Activated CD4-positive, alpha-beta memory T cell treated with anti-CD3 and anti-CD28 coated beads, Interleukin-2, amount 10 ng/mL, durations not matched to agents 7 days and 5 days (primary cell): ENCODE data around the gene FBXL19. TPM values are rescaled to one million over a fixed set of nuclear protein-coding genes. Genes with fewer than 3 reads are reported as not detected.

ENCODE experiments used
- CTCF ChIA-PET: fragments of 350-600 bp; sonication (Branson Sonifier 250); formaldehyde crosslinking; loops from one replicate; lab custom pipeline; 2021; ENCODE audit warnings: antibody characterized with exemption, inconsistent platforms; lab: Charles Lee
- POLR2A ChIA-PET: fragments of 350-600 bp; sonication (Branson Sonifier 250); formaldehyde crosslinking; loops from one replicate; lab custom pipeline; 2021; ENCODE audit warnings: antibody characterized with exemption; lab: Charles Lee
- DNase-seq: peaks from one replicate; pipeline ENCODE4 v3.0.0-alpha.2; 2020
- H3K27ac Mint-ChIP-seq: one replicate; pipeline ENCODE4 v1.8.0; 2021; ENCODE audit warnings: mild to moderate bottlenecking, mixed read lengths
- H3K27me3 Mint-ChIP-seq: one replicate; pipeline ENCODE4 v1.8.0; 2021; ENCODE audit warnings: mixed read lengths
- H3K36me3 Mint-ChIP-seq: one replicate; pipeline ENCODE4 v1.8.0; 2021; ENCODE audit warnings: low read depth, mixed read lengths
- H3K4me1 Mint-ChIP-seq: one replicate; pipeline ENCODE4 v1.8.0; 2021; ENCODE audit warnings: mixed read lengths
- H3K4me3 Mint-ChIP-seq: one replicate; pipeline ENCODE4 v1.8.0; 2021; ENCODE audit warnings: mild to moderate bottlenecking, mixed read lengths
- H3K9me3 Mint-ChIP-seq: one replicate; pipeline ENCODE4 v1.8.0; 2021; ENCODE audit warnings: mixed read lengths
- total RNA-seq, 2 experiments: library from RNA; stranded (reverse); gene quantifications; one replicate each; pipeline ENCODE4 v1.2.3, GENCODE V29; 2021

FBXL19 gene
- total RNA-seq, 2 experiments from 2014 or later = 25.8 to 27.2 TPM

DNA sequence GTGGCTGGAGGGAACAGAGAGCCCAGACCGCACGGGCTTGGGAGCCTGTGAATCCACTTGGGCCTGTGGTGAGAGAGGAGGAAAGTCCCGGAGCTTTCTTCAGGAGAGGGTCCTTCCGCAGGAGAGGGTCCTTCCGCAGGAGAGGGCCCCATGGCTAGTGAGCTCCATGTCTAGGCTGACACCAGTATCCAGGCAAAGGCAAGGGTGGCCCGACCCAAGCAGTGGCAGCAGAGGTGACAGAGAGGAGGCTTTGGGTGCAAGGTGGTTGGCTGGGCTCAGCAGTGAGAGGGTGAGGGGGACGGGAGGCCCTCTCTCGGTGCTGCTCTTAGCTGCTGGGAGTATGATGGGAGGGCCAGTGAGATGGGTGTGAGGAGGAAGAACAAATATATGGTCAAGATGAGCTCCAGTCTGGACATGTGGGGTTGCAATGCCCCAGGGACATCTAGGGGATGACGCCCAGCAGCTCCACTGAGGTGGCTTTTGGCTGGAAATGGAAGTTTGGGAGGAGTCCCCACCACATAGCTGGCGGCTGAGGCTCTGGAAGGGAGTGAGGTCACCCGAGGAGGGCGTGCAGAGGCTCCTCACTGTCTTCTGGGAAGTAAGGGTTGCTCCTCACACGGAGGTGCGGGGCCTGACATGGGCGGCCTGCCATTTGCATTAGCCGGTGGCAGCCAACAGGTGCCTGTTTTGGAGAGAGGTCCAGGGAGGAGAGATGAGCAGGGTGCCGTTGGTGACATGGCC lies 59.3 kb downstream of the FBXL19 start:
- H3K36me3 Mint-ChIP-seq = peaks cover 28% of the 10 kb centered on the region
- no peak overlapping the region for H3K4me3 Mint-ChIP-seq
- ChIA-PET CTCF (interaction anchor here (1.0 to 4.1 kb wide), 4 partner anchors 33 to 460 kb away, joined by 3 to 36 read pairs (median 7); partner anchors contain the start of genes ZNF646, ZNF668 and ZNF843), POLR2A (interaction anchor here (1.1 to 1.4 kb wide), 2 partner anchors 159 to 160 kb away, joined by 4 to 5 read pairs; no protein-coding TSS in a partner anchor)
- peaks cover 14% of the 10 kb centered on the region for H3K4me1 Mint-ChIP-seq
- no peaks in the 10 kb centered on the region for H3K27me3 Mint-ChIP-seq
- H3K27ac Mint-ChIP-seq = no peak overlapping the region
- no peaks in the 10 kb centered on the region for H3K9me3 Mint-ChIP-seq
- DNase-seq = no peak

DNA sequence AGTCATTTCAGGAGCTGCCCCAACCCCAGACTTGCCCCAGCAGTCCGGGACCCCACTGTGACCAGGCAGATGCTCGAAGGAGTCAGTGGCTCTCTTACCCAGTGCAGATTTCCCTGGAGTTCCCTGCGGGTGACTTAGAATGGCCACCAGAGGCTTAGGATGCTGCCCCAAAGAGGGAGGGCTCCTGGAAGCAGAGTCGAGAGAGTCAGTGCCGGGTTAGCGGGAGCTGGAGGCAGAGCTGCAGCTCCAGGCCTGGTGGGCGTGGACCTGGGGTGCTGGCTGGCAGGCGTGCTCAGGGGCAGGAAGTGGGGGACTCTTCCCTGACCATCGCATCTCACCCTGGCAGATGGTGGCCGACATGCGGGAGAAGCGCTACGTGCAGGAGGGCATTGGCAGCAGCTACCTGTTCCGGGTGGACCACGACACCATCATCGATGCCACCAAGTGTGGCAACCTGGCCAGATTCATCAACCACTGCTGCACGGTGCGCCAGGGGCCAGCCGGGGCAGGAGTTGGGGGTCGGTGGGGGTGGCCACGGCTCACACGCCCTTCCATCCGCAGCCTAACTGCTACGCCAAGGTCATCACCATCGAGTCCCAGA lies 60.0 kb downstream of the FBXL19 start:
- POLR2A ChIA-PET = interaction anchor here (1.2 to 1.4 kb wide), 2 partner anchors 26 to 159 kb away, joined by 4 read pairs; partner anchors contain the start of gene SETD1A
- no peaks in the 10 kb centered on the region for H3K9me3 Mint-ChIP-seq
- peaks cover 25% of the 10 kb centered on the region for H3K36me3 Mint-ChIP-seq
- CTCF ChIA-PET = interaction anchor here (1.1 to 4.1 kb wide), 4 partner anchors 33 to 159 kb away, joined by 3 to 36 read pairs (median 18); partner anchors contain the start of genes VKORC1, ZNF646 and ZNF668
- no peak overlapping the region for H3K4me3 Mint-ChIP-seq
- H3K27me3 Mint-ChIP-seq = no peaks in the 10 kb centered on the region
- no peak for DNase-seq
- H3K4me1 Mint-ChIP-seq = peaks cover 14% of the 10 kb centered on the region
- no peak overlapping the region for H3K27ac Mint-ChIP-seq

DNA sequence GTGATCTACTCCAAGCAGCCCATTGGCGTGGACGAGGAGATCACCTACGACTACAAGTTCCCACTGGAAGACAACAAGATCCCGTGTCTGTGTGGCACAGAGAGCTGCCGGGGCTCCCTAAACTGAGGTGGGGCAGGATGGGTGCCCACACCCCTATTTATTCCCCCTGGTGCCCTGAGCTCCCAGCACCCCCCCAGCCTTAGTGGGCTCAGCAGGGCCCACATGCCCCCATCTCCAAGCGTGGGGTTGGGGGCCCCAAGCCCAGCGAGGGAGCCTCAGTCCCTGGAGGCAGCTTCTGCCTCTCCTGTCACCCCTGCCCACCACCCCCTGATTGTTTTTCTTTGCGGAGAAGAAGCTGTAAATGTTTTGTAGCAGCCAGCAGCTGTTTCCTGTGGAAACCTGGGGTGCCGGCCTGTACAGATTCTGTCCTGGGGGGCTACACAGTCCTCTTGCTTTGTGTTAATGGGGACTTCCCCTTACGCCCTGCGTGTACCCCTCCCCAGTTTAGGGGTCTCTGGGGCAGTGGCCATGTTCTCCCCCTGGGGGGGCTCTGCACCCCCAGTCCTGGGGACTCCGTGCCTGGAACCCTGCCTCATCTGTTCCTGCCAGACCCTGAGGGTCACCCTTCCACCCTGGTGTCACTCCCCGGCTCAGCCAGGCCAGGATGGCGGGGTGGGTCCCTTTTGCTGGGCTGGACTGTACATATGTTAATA lies 60.7 kb downstream of the FBXL19 start:
- no peak for DNase-seq
- no peak overlapping the region for H3K4me3 Mint-ChIP-seq
- H3K9me3 Mint-ChIP-seq = no peaks in the 10 kb centered on the region
- no peaks in the 10 kb centered on the region for H3K27me3 Mint-ChIP-seq
- no peak overlapping the region for H3K27ac Mint-ChIP-seq
- peaks cover 21% of the 10 kb centered on the region for H3K36me3 Mint-ChIP-seq
- peaks cover 14% of the 10 kb centered on the region for H3K4me1 Mint-ChIP-seq
- CTCF ChIA-PET = interaction anchor here (0.6 to 4.1 kb wide), 19 partner anchors 11 to 1153 kb away, joined by 3 to 36 read pairs (median 3); partner anchors contain the start of genes KAT8, VKORC1, ZNF646 and ZNF668
- POLR2A ChIA-PET = interaction anchor here (0.6 to 2.0 kb wide), 6 partner anchors 10 to 884 kb away, joined by 3 to 7 read pairs (median 4); partner anchors contain the start of gene SETD1A

DNA sequence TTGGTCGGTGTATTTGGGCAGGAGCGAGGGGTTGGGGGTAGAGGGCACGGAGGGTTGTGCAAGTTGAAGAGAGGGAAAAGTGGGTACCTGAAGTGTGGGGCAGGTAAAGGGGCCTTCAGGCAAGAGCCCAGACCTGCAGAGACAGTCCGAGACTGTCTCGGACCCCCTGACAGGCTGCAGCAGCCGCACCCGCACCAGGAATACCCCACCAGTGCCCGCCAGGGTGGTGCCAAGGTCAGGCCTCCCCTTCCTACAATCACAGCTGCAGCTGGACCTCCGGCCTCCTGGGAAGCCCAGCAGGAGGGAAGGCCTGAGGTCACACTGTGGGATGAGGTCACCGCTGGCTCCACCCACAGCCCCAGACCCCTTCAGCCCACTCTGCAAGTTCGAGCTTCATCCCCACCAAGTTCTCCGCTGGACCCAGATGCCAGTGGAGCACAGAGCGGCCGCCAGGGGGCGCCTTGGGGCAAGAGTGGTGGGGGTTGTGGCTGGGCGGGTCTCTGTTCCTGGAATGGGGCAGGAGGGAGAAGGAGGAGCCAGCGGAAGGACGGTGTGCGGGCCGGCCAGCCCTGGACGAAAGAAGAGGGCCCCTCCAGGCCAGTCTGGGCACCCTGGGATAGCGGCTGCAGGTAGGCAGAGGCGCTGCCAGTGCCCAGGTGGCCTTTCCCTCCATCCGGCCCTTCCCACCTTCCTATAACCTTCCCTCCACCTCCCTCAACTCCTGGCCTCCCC lies 61.5 kb downstream of the FBXL19 start, which contains the start of gene HSD3B7:
Gene HSD3B7 (plus strand): TSS at position 539 of the 732 bp plus-strand sequence. CDS start 452 bp downstream, outside the sequence.
- ChIA-PET CTCF (interaction anchor here (0.6 to 4.1 kb wide), 21 partner anchors 10 to 1152 kb away, joined by 3 to 36 read pairs (median 4); partner anchors contain the start of genes KAT8, VKORC1, ZNF646 and ZNF668), POLR2A (interaction anchor here (0.6 to 2.0 kb wide), 9 partner anchors 9 to 884 kb away, joined by 3 to 9 read pairs (median 5); partner anchors contain the start of genes FUS, KAT8, SETD1A and ZNF646)
- H3K4me3 Mint-ChIP-seq = peak within 1 kb of the TSS; percentile 39
- no peak within 1 kb of the TSS for H3K27ac Mint-ChIP-seq
- H3K27me3 Mint-ChIP-seq = no peaks in the 10 kb centered on the region
- H3K4me1 Mint-ChIP-seq = peaks cover 14% of the 10 kb centered on the region
- peak; percentile 85 for DNase-seq
- H3K9me3 Mint-ChIP-seq = no peaks in the 10 kb centered on the region
- H3K36me3 Mint-ChIP-seq = peaks cover 21% of the 10 kb centered on the region

DNA sequence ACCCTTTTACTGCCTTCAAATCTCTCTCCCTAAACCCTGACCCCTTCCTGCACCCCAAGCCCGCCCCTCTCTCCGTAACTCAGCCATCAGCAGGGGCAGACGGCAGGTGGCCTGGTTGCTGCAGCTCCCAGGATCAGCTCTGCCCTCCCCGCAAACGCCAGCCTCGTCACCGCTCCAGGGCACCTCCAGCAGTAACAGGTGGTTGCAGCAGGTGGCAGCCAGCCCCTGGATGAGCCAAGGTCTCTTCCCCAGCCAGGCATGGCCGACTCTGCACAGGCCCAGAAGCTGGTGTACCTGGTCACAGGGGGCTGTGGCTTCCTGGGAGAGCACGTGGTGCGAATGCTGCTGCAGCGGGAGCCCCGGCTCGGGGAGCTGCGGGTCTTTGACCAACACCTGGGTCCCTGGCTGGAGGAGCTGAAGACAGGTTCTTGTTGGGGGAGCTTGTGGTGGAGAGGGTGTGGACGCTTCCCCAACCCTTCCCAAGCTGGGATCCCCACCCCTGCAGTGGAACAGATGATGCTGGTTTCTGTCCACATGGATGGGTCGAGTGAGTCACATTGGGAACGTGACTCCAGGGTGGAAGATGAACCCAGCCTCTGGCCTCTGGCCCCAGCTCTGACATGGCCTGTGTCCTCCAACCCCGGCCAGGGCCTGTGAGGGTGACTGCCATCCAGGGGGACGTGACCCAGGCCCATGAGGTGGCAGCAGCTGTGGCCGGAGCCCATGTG lies 62.2 kb downstream of the FBXL19 start:
- Mint-ChIP-seq H3K27me3 (no peaks in the 10 kb centered on the region), H3K36me3 (peaks cover 21% of the 10 kb centered on the region), H3K27ac (no peak overlapping the region), H3K4me1 (peaks cover 14% of the 10 kb centered on the region), H3K4me3 (peak overlapping the region; percentile 39), H3K9me3 (no peaks in the 10 kb centered on the region)
- ChIA-PET CTCF (interaction anchor here (0.9 to 4.1 kb wide), 14 partner anchors 9 to 884 kb away, joined by 3 to 36 read pairs (median 7); partner anchors contain the start of genes KAT8, VKORC1, ZNF646 and ZNF668), POLR2A (interaction anchor here (1.0 to 2.0 kb wide), 7 partner anchors 9 to 194 kb away, joined by 3 to 9 read pairs (median 6); partner anchors contain the start of genes FUS, KAT8, ZNF646 and ZNF668)
- no peak for DNase-seq

DNA sequence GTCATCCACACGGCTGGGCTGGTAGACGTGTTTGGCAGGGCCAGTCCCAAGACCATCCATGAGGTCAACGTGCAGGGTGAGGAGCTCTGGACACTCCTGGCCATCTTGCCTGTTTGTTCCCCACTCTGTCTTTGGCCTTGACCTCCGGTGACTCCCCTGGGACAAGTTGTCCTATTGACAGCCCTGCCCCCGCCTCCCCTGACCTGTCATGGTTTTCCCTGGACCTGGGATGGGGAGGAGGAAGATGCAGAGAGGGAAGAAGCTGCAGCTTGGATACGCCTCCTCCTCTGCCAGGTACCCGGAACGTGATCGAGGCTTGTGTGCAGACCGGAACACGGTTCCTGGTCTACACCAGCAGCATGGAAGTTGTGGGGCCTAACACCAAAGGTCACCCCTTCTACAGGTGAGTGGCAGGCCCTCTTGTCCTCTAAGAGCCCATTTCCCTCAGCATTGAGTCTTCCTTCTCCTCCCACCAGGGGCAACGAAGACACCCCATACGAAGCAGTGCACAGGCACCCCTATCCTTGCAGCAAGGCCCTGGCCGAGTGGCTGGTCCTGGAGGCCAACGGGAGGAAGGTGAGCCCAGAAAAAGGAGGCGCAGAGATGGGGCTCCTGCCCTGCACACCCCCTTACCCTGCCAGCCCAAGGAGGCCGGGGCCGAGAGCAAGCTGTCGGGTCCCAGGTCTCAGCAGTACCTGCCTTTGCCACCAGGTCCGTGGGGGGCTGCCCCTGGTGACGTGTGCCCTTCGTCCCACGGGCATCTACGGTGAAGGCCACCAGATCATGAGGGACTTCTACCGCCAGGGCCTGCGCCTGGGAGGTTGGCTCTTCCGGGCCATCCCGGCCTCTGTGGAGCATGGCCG lies 63.0 kb downstream of the FBXL19 start:
- no peak for DNase-seq
- Mint-ChIP-seq H3K4me1 (peaks cover 18% of the 10 kb centered on the region), H3K27ac (peak overlapping the region; percentile 21), H3K27me3 (no peaks in the 10 kb centered on the region), H3K36me3 (peaks cover 15% of the 10 kb centered on the region), H3K9me3 (no peaks in the 10 kb centered on the region), H3K4me3 (no peak overlapping the region)
- CTCF ChIA-PET = interaction anchor here (0.7 to 4.1 kb wide), 11 partner anchors 8 to 457 kb away, joined by 3 to 36 read pairs (median 7); partner anchors contain the start of genes KAT8, VKORC1, ZNF646 and ZNF668
- POLR2A ChIA-PET = interaction anchor here (1.0 to 2.0 kb wide), 7 partner anchors 8 to 194 kb away, joined by 3 to 9 read pairs (median 6); partner anchors contain the start of genes FUS, KAT8, ZNF646 and ZNF668

DNA sequence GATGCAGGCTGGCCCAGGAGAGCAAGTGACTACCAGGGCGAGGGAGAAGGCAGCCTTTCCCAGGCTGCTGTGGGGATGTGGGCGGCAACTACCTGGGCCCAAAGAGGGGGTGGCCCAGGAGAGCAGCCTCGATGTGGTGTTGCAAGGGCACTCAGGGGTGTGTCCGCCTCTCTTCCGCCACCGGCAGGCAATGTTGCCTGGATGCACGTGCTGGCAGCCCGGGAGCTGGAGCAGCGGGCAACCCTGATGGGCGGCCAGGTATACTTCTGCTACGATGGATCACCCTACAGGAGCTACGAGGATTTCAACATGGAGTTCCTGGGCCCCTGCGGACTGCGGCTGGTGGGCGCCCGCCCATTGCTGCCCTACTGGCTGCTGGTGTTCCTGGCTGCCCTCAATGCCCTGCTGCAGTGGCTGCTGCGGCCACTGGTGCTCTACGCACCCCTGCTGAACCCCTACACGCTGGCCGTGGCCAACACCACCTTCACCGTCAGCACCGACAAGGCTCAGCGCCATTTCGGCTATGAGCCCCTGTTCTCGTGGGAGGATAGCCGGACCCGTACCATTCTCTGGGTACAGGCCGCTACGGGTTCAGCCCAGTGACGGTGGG lies 64.3 kb downstream of the FBXL19 start:
- Mint-ChIP-seq H3K9me3 (no peaks in the 10 kb centered on the region), H3K36me3 (peaks cover 10% of the 10 kb centered on the region), H3K27me3 (no peaks in the 10 kb centered on the region), H3K4me3 (no peak overlapping the region), H3K27ac (no peak overlapping the region), H3K4me1 (peaks cover 24% of the 10 kb centered on the region)
- CTCF ChIA-PET = interaction anchor here (0.8 kb wide), 1 partner anchor 34 kb away, joined by 3 read pairs; no protein-coding TSS in a partner anchor
- DNase-seq = no peak
- POLR2A ChIA-PET = interaction anchor here (0.8 kb wide), 1 partner anchor 11 kb away, joined by 3 read pairs; no protein-coding TSS in a partner anchor

DNA sequence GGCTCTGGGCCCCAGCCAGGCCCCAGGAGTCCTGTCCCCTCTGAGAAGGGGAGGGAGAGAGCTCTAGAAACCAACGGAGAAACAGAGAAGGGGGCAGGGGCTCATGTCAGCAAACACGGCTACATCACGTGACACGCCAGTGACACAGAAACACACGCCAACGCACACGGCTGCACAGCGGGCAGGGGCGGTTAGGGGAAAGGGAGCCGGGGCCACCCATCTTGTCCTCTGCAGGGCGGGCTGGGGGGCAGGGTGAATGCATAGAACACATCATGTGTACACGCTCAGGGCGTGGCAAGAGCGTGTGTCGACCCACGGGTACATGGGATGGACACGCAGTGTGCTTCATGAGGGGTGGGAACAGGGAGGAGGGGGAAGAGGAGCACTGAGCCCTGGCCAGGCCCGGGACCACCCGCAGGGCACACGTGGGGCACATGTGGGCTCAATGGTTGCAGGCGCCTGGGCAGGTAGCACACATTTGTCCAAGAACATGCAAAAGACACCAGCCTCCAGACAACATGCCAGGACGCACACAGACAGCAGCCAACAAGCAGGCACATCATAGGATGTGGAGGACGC lies 66.2 kb downstream of the FBXL19 start:
- CTCF ChIA-PET = no interaction called here
- no peaks in the 10 kb centered on the region for H3K27me3 Mint-ChIP-seq
- peaks cover 39% of the 10 kb centered on the region for H3K4me1 Mint-ChIP-seq
- POLR2A ChIA-PET = no interaction called here
- no peak overlapping the region for H3K27ac Mint-ChIP-seq
- no peak overlapping the region for H3K4me3 Mint-ChIP-seq
- no peaks in the 10 kb centered on the region for H3K9me3 Mint-ChIP-seq
- H3K36me3 Mint-ChIP-seq = peaks cover 4% of the 10 kb centered on the region
- DNase-seq = no peak

DNA sequence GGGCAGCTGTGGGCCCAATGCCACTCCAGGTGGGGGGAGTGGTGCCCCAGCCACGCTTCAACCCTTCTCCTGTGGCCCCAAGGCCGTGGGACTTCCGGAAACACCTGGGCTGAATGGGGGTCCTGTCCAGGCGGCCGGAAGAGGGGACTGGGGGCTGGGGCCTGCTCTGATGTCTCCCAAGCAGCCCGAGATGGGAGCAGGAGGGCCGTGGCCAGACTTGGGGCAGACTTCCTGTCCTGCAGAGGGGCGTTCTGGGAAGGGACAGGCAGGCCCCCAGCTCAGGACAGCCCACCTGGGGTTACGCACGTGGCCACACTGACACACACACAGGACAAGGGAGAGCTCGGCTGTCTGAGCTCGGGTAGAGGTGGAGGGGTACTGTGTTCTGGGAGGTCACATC lies 66.7 kb downstream of the FBXL19 start:
- H3K4me3 Mint-ChIP-seq = no peak overlapping the region
- no peak overlapping the region for H3K27ac Mint-ChIP-seq
- DNase-seq = no peak
- no peaks in the 10 kb centered on the region for H3K27me3 Mint-ChIP-seq
- POLR2A ChIA-PET = no interaction called here
- peaks cover 41% of the 10 kb centered on the region for H3K4me1 Mint-ChIP-seq
- H3K36me3 Mint-ChIP-seq = peaks cover 4% of the 10 kb centered on the region
- CTCF ChIA-PET = no interaction called here
- H3K9me3 Mint-ChIP-seq = no peaks in the 10 kb centered on the region

DNA sequence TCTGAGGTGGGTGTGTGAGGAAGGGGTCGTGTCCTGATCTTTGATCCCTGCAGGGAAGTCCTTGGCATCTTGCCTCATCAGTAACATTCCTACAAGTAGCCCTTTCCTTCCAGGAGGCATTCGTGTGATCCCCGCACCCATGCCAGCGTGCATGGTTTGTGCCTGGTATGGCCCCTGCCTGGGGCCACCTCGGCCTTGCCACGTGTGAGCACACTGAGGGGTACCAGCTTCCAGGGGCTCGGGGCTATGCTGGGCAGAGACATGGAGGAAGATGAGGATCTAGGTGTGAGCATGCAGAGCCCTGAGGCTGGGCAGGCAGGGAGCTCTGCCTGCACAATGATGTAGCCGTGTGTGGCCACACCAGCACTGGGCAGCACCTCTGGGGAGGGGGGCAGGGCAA lies 67.7 kb downstream of the FBXL19 start:
- peak overlapping the region; percentile 26 for H3K27ac Mint-ChIP-seq
- CTCF ChIA-PET = interaction anchor here (1.2 kb wide), 1 partner anchor 151 kb away, joined by 4 read pairs; no protein-coding TSS in a partner anchor
- POLR2A ChIA-PET = interaction anchor here (0.9 kb wide), 1 partner anchor 81 kb away, joined by 3 read pairs; no protein-coding TSS in a partner anchor
- no peak overlapping the region for H3K4me3 Mint-ChIP-seq
- H3K9me3 Mint-ChIP-seq = no peaks in the 10 kb centered on the region
- peaks cover 4% of the 10 kb centered on the region for H3K36me3 Mint-ChIP-seq
- peaks cover 39% of the 10 kb centered on the region for H3K4me1 Mint-ChIP-seq
- no peaks in the 10 kb centered on the region for H3K27me3 Mint-ChIP-seq
- DNase-seq = no peak
